Subcutaneous abdominal adipose tissue (tissue), 5 donors: ENCODE data around the gene ANKRD17.
"Not testable (repeated sequence)": the region's sequence is repeated elsewhere in the genome, so short reads cannot be mapped to it uniquely, and the experiment has no call there.

Source experiments
- H3K27ac ChIP-seq: one replicate; pipeline ENCODE4 v1.7.0; 2013; ENCODE audit warnings: low read depth, mild to moderate bottlenecking, inconsistent platforms, low read length, moderate library complexity
- H3K27me3 ChIP-seq, 5 donors: one replicate each; pipeline ENCODE4 v1.7.0; 2013; ENCODE audit warnings: low read length in 5 of 5, inconsistent platforms in 1 of 5; ENCODE audit not compliant: control insufficient read depth in 5 of 5, insufficient read depth in 4 of 5
- H3K36me3 ChIP-seq, 5 donors: one replicate each; pipeline ENCODE4 v1.7.0; 2013; ENCODE audit warnings: low read length in 5 of 5; ENCODE audit not compliant: control insufficient read depth in 5 of 5, insufficient read depth in 5 of 5
- H3K4me1 ChIP-seq, 5 donors: one replicate each; pipeline ENCODE4 v1.7.0; 2013; ENCODE audit warnings: low read length in 5 of 5, mild to moderate bottlenecking in 3 of 5, moderate library complexity in 1 of 5; ENCODE audit not compliant: control insufficient read depth in 5 of 5, insufficient read depth in 5 of 5
- H3K4me3 ChIP-seq, 5 donors: one replicate each; pipeline ENCODE4 v1.7.0; 2013; ENCODE audit warnings: low read length in 5 of 5, low read depth in 1 of 5
- H3K9ac ChIP-seq, 5 donors: one replicate each; pipeline ENCODE4 v1.7.0; 2013; ENCODE audit warnings: low read length in 5 of 5, mild to moderate bottlenecking in 4 of 5, moderate library complexity in 3 of 5
- H3K9me3 ChIP-seq, 5 donors: one replicate each; pipeline ENCODE4 v1.7.0; 2013; ENCODE audit warnings: low read length in 5 of 5; ENCODE audit not compliant: control insufficient read depth in 5 of 5
- donor health status: healthy.
- donor health status: healthy.
- donor health status: healthy.
- donor health status: healthy.
- donor health status: healthy.

Gene ANKRD17

GRCh38 chr4:73230865-73231517 lies 27.6 kb downstream of the ANKRD17 start:
- Histone ChIP-seq H3K27ac (no peak overlapping the region), H3K9me3 (no peaks in the 10 kb centered on the region), H3K4me3 (no peak overlapping the region), H3K27me3 (no peaks in the 10 kb centered on the region), H3K9ac (no peak overlapping the region), H3K4me1 (no peaks in the 10 kb centered on the region), H3K36me3 (peaks cover 0 to 7% (median 6%) of the 10 kb centered on the region in 5 donors)

DNA sequence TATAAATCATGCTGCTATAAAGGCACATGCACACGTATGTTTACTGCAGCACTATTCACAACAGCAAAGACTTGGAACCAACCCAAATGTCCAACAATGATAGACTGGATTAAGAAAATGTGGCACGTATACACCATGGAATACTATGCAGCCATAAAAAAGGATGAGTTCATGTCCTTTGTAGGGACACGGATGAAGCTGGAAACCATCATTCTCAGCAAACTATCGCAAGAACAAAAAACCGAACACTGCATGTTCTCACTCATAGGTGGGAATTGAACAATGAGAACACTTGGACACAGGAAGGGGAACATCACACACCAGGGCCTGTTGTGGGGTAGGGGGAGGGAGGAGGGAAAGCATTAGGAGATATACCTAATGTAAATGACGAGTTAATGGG lies 29.8 kb downstream of the ANKRD17 start:
- H3K9ac ChIP-seq, H3K9me3 ChIP-seq, H3K27ac ChIP-seq, H3K4me1 ChIP-seq, H3K4me3 ChIP-seq, H3K27me3 ChIP-seq, H3K36me3 ChIP-seq: not testable (repeated sequence)

DNA sequence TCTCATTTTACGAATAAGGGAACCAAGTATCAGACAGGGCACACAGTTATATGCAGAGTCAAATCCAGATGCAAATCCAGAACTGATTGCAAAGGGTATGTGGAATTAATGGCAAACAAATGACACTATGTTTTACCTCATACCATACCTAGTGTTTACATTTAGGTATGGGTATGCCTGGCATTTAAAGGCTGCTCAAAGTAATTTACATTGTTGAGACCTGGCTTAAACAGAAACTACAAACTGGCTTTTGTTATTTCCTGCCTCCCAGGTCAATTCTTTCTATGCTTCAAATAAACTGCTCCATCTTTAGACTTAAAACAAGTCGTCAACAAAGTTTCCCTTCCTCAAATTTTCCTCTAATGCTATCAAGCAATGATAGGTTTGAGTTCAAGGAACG lies 33.7 kb downstream of the ANKRD17 start:
- Histone ChIP-seq H3K27ac (no peak overlapping the region), H3K4me1 (peaks cover 0 to 27% (median 15%) of the 10 kb centered on the region in 5 donors), H3K27me3 (no peaks in the 10 kb centered on the region), H3K36me3 (no peaks in the 10 kb centered on the region), H3K4me3 (no peak overlapping the region), H3K9ac (no peak overlapping the region), H3K9me3 (no peaks in the 10 kb centered on the region)

GRCh38 chr4:73223258-73223650 lies 35.3 kb downstream of the ANKRD17 start:
- no peaks in the 10 kb centered on the region for H3K27me3 ChIP-seq
- no peaks in the 10 kb centered on the region for H3K36me3 ChIP-seq
- H3K4me1 ChIP-seq: peaks cover 0 to 28% (median 15%) of the 10 kb centered on the region in 5 donors
- H3K4me3 ChIP-seq: peak overlapping the region; percentile 22 to 92 (median 76)
- peak overlapping the region; percentile 93 for H3K27ac ChIP-seq
- H3K9me3 ChIP-seq: no peaks in the 10 kb centered on the region
- peak overlapping the region in 4 of 5 donors; percentile 32 to 92 (median 85) for H3K9ac ChIP-seq

DNA sequence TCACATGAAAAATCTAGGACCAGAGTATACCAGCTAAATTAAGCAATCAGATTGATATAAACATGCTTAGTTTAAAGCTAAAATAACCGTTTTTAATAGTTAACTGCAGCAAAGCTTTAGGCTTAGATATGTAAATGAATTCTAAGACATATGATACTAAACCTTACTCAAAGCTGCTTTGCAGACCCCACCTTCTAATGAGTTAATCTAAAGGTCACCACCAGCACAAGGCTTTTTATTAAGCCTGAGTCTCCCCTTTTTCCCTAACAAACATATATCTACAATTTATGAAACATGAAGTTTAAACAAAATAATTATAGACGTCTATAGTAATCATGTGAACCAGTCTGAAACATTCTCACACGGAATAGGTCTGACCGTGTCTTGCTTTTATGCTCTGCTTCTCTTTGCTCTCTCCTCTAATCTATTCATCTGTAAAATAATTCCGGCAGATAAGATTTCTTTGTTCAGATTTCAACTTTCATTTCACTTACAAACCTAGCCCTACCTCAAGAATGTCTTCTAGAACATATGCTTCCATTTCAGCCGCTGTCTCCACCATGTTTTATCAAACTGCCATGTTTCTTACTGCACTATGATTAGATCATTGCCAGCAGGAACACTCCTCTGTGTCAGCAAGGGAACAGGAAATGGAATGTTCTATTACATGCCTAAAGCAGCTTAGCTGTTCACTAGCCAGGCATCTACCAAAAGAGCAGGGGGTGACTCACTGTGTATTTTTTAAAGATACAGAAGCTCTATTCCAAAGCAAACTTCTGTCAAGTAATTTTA lies 35.9 kb downstream of the ANKRD17 start:
- Histone ChIP-seq H3K9ac (peak overlapping the region; percentile 80 to 92 (median 90)), H3K27me3 (no peaks in the 10 kb centered on the region), H3K4me1 (peaks cover 0 to 28% (median 15%) of the 10 kb centered on the region in 5 donors), H3K4me3 (peak overlapping the region; percentile 69 to 92 (median 79)), H3K27ac (peak overlapping the region; percentile 93), H3K36me3 (no peaks in the 10 kb centered on the region), H3K9me3 (no peaks in the 10 kb centered on the region)

DNA sequence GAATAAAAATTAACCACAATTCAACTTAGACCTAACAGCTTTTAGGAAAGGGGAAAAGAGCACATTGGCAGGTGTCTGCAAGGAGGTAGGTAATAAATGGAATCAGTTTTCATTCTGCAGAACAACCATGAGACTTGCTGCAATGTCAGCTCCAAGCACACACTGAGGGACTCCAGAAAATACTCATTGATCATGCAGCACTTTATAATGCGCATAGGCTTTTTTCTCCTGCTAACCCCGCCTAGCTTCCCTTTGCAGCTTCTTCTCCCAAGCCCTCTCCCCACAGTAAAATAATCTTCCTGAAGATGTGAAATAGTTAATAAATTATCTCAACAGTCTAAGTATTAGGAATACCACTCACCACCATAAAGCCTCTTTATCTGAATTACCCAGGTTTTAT lies 36.9 kb downstream of the ANKRD17 start:
- Histone ChIP-seq H3K36me3 (no peaks in the 10 kb centered on the region), H3K27ac (peak overlapping the region; percentile 93), H3K9me3 (no peaks in the 10 kb centered on the region), H3K27me3 (no peaks in the 10 kb centered on the region), H3K9ac (peak overlapping the region in 2 of 5 donors; percentile 3 to 92), H3K4me1 (peaks cover 0 to 28% (median 15%) of the 10 kb centered on the region in 5 donors), H3K4me3 (peak overlapping the region in 3 of 5 donors; percentile 7 to 92 (median 36))

GRCh38 chr4:73220815-73221214 lies 37.8 kb downstream of the ANKRD17 start:
- H3K4me3 ChIP-seq: no peak overlapping the region
- no peaks in the 10 kb centered on the region for H3K27me3 ChIP-seq
- no peak overlapping the region for H3K27ac ChIP-seq
- H3K9ac ChIP-seq: no peak overlapping the region
- H3K36me3 ChIP-seq: no peaks in the 10 kb centered on the region
- H3K4me1 ChIP-seq: peaks cover 0 to 28% (median 15%) of the 10 kb centered on the region in 5 donors
- no peaks in the 10 kb centered on the region for H3K9me3 ChIP-seq

- no peak overlapping the region for H3K27ac ChIP-seq
- H3K4me1 ChIP-seq: peaks cover 0 to 13% (median 9%) of the 10 kb centered on the region in 5 donors
These were observed 44.5 kb downstream of the ANKRD17 start for GRCh38 chr4:73213916-73214653.

GRCh38 chr4:73212982-73213730 lies 45.4 kb downstream of the ANKRD17 start:
- no peak overlapping the region for H3K4me3 ChIP-seq
- H3K9me3 ChIP-seq: no peaks in the 10 kb centered on the region

More at GRCh38 chr4:73213916-73214653, 44.5 kb downstream of the ANKRD17 start:
- no peaks in the 10 kb centered on the region for H3K36me3 ChIP-seq
- H3K27me3 ChIP-seq: no peaks in the 10 kb centered on the region
- no peak overlapping the region for H3K4me3 ChIP-seq
- H3K9me3 ChIP-seq: no peaks in the 10 kb centered on the region
- H3K9ac ChIP-seq: no peak overlapping the region

More at GRCh38 chr4:73212982-73213730, 45.4 kb downstream of the ANKRD17 start:
- Histone ChIP-seq H3K4me1 (peaks cover 0 to 13% (median 9%) of the 10 kb centered on the region in 5 donors), H3K27me3 (no peaks in the 10 kb centered on the region), H3K9ac (no peak overlapping the region), H3K27ac (no peak overlapping the region), H3K36me3 (no peaks in the 10 kb centered on the region)
